ENCODE results near the gene HDAC4.

GRCh38 chr2:239043326-239043725 is 357.5 kb downstream of the HDAC4 start:
- no peak for TF ChIP-seq CBFB (IDR thresholded peaks at IDR 0.05; ENCODE audit: low read depth)
- no peak for TF ChIP-seq KDM1A (IDR thresholded peaks at IDR 0.05; ENCODE audit: borderline replicate concordance)
- TF ChIP-seq CTCF (IDR thresholded peaks at IDR 0.05 in 2 of 3, conservative IDR thresholded peaks at IDR 0.05 in 1 of 3; ENCODE audit: control insufficient read depth in 2 of 3, extremely low read depth in 1 of 3, insufficient read depth in 1 of 3, low read depth in 3 of 3, low read length in 3 of 3), result no peak
- TF ChIP-seq POLR2AphosphoS5 (IDR thresholded peaks at IDR 0.05; ENCODE audit: low read length), result no peak
- no peak for TF ChIP-seq SP1 (IDR thresholded peaks at IDR 0.05; ENCODE audit: low read depth, low read length)
- no peak for TF ChIP-seq ZNF274 (IDR thresholded peaks at IDR 0.05; ENCODE audit: insufficient read depth, insufficient read length)
- TF ChIP-seq RELA (IDR thresholded peaks at IDR 0.05; ENCODE audit: borderline replicate concordance, partially characterized antibody), result no peak
- TF ChIP-seq TCF7 (IDR thresholded peaks at IDR 0.05; ENCODE audit: borderline replicate concordance), result no peak
- TF ChIP-seq ETV6 (conservative IDR thresholded peaks at IDR 0.05 in 1 of 2, IDR thresholded peaks at IDR 0.05 in 1 of 2; ENCODE audit: borderline replicate concordance in 1 of 2, low read depth in 1 of 2), result no peak
- TF ChIP-seq SUZ12 (IDR thresholded peaks at IDR 0.05; ENCODE audit: unreplicated experiment), result no peak
- TF ChIP-seq TAF1 (IDR thresholded peaks at IDR 0.05; ENCODE audit: borderline replicate concordance, low read depth, low read length), result no peak
- no peak for TF ChIP-seq ATF2 (IDR thresholded peaks at IDR 0.05; ENCODE audit: low read length)
- TF ChIP-seq ESRRA (IDR thresholded peaks at IDR 0.05; ENCODE audit: low read length), result no peak

All from GM12878 (cell line).